ENCODE results near the gene MS4A15.

GRCh38 chr11:60769273-60769672 lies 12.6 kb downstream of the MS4A15 start:
- TF ChIP-seq CTCF (IDR thresholded peaks at IDR 0.05 in 8 of 11, conservative IDR thresholded peaks at IDR 0.05 in 3 of 11): no peak
- no peak for TF ChIP-seq POLR2AphosphoS5 (IDR thresholded peaks at IDR 0.05)
- no peak for TF ChIP-seq POLR2A (IDR thresholded peaks at IDR 0.05)
